Right kidney (tissue), 1 donor: ENCODE results near the gene MYO3B.
"Not testable (repeated sequence)": the region's sequence is repeated elsewhere in the genome, so short reads cannot be mapped to it uniquely, and the experiment has no call there.

ENCODE experiments used
- DNase-seq: peaks from one replicate; pipeline ENCODE4 v3.0.0-alpha.2; 2016

Gene MYO3B

DNA sequence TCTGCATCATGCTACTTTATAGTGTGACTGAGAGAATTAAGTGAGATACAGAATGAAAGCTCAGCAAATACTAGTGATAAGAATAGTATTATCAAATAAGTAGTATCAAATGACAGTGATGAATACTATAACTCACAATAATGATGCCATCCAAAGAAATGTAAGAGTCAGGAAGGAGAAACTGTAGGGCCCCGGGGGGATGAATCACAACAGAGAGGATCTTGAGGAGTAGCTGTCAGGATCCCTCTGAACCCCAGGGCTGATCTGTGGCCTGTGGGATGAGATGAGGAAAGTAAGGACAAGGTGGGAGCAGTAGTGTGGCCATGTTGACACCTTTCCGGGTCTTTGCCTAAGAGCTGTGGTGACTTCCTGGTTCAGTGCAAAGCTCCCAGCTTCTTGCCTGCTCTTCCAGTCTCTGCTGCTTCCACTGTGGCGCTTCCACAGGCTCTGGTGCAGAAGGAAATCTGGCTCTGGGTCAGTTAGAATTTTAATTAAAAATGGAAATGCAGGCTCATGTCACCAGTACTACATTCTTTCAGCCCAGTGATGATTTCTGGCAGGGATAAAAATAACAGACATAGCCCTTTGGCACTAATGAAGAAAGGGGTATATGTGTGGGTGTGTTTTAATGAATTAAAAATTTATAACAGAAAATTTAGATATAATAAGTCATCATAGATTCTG, 166.9 kb downstream of the MYO3B start:
- DNase-seq = no peak

DNA sequence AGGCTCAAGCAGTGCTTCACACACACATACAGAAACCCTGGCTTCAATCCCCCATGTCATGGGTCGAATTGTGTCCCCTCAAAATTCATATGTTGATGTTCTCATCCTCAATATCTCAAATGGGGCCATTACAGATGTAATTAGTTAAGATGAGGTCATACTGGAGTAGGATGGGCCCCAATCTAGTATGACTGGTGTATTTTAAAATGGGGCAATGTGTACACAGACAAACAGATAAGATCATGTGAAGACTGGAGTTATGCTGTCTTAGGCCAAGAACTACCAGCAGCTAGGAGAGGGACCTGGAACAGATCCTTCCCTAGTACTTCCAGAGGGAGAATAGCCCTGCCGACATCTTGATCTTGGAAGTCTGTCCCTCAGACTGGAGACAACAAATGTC, 167.7 kb downstream of the MYO3B start:
- DNase-seq = no peak

DNA sequence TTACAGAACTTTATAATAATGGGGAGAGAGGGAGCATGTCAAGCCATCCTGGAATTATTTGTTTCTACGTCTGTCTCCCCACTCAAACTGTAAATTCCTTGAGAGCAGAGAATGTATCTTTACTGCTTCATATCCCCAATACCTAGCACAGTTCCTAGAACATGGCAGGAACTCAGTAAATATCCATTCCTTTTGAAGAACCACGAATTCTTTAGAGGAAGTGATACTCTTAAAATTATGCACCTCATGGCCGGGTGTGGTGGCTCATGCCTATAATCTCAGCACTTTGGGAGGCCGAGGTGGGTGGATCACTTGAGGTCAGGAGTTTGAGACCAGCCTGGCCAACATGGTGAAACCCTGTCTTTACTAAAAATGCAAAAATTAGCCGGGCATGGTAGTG, 171.3 kb downstream of the MYO3B start:
- not testable (repeated sequence) for DNase-seq

DNA sequence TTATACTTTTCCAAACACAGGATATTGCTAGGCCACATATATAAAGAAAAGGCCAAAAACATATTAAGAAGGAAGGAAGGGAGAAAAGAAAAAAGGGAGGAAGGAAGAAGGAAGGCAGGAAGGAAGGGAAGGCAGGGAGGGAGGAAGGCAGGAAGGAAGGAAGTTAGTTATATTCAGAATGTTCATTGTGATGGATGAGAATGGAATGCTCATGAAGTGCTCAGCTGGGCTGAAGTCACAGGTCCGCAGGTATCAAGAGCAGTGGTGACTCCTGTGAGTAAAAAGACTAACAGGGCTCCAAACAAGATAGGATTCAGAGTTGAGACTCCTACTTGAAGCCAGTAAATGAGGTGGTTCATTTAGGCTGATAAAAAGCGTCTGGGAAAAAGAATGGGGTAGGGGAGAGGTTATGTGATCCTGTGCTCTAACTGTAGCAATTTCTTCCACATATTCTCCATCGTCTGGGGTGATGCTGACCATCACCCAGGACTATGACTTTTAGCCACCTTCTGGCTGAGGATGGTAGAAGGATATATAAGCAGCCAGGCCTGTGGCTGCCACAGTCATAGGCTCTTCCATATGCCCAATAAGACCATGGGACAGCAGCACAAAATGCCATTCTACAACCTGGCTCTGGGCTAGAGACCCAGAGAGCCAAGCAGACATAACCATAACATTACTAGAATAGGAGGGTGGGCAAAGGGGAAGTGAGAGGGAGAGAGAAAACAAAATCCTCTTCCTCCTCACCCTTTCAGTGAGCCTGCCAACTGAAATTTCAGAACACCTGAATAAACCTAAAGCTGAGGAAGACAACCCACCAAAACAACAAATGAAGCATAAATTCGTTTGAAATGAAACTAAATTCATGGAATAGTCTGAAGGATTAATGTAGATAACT, 173.2 kb downstream of the MYO3B start:
- no peak for DNase-seq

DNA sequence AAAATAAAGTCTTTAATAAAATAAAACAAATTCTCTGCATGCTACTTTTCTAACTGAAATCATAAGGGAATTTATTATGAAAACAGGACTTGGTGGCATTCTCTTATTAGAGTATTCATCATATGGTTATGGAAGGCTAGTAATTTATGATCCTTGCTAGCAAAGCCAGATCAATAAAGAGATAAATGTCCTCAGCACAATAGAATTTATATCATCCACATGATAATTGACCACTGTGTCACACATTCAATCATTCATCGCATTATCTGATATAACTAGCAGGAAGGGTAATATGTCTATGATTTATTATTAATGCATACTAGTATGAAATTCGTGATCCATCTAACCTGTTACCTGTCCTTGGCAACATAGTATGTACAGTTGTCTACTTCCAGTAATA, 175.8 kb downstream of the MYO3B start:
- DNase-seq = no peak

DNA sequence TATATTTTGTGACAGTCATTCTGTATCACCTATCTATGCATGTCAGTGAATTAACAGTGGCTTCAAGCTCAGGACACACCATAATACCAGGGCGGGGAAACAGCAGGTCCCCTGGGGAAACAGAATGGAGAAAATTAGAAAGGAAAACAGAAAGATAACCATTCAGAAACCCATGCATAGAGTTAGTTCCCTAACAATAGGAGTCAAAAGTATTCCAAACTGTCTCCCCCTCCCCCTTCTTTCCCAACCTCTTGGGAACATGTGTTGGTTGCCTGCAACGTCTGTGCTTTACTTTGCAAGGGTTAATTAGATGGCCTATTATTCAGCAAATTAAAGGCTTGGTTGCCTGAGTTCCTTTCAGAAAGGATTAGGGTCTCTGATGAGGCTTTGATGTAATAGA, 176.4 kb downstream of the MYO3B start:
- DNase-seq = no peak

DNA sequence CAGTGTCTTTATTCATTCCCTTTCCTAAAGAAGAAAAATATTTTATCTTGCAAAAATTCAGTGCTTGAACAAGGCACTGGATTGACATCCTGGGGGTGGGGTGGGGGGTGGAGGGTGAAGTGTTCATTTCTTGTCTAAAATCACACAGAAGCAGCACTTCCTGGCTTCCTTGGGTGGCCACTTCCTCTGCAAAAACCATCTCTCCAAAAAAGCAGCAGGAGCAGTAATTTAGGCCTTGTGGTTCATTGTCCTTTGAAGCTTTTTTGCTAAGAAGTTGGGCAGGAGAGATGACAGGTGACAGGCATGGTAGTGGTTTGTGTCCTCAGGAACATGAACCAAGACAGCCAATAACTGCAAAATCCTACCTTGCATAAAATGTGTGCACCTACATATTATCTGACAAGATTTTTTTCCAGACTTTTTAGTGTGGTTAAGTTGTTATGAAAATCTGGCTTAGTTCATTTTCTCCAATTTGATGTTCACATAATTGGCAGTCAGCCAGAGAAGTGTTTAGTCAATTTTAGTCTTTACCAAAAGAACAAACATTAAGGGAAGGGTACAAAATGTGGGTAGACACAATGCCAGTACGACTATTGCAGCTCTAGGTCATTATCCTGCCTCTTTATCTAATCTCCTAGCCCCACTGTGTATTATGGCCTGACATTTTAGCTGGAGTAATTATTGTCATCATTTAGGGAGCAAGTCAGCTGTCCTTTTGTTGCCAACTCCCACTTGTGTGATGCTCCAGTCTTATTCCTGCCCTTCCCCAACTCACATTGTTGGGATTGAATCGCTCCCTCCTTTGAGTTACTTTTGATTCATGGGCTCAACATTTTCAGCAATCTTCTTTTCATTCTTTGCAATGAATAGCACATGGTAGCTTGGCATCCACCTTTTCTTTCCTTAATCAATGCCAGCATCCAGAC, 177.2 kb downstream of the MYO3B start:
- no peak for DNase-seq

DNA sequence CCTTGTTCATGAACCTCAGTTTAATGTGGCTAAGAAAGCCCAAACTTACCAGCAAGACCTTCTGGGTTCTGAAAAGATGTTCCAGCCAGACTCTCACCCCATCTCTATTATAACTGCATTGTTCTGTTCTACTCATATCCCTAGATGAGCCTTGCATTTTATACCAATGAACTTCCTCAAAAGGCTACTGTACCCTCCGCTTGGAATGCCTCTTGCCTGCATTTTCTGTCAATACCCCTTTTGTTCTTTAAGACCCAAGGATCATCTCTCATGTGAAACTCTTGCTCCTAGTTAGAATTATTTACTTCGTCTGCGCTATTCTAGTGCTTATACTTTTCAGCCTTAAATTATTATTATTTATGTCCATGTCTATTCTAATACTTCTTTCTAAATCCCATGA, 181.5 kb downstream of the MYO3B start:
- no peak for DNase-seq

DNA sequence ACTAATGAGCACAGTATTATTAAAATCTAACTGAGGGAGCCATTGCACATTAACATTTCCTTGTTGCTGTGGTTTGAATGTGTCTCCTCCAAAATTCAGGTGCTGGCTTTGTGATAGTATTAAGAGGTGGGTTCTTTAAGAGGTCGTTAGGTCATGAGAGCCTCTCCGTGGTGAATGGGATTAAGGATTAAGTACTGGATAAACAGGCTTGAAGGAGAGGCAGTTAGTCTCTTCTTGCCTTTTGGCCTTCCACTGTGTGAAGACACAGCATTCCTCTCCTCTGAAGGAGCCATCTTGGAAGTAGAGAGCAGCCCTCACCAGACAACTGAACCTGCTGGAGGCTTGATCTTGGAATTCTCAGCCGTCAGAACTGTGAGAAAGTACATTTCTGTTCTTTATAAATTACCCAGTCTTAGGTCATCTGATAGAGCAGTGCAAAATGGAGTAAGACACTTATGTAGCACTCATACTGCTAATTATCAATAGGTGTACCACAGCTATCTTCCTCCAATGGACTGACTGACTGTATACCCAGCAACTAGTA, 182.7 kb downstream of the MYO3B start:
- DNase-seq = no peak

DNA sequence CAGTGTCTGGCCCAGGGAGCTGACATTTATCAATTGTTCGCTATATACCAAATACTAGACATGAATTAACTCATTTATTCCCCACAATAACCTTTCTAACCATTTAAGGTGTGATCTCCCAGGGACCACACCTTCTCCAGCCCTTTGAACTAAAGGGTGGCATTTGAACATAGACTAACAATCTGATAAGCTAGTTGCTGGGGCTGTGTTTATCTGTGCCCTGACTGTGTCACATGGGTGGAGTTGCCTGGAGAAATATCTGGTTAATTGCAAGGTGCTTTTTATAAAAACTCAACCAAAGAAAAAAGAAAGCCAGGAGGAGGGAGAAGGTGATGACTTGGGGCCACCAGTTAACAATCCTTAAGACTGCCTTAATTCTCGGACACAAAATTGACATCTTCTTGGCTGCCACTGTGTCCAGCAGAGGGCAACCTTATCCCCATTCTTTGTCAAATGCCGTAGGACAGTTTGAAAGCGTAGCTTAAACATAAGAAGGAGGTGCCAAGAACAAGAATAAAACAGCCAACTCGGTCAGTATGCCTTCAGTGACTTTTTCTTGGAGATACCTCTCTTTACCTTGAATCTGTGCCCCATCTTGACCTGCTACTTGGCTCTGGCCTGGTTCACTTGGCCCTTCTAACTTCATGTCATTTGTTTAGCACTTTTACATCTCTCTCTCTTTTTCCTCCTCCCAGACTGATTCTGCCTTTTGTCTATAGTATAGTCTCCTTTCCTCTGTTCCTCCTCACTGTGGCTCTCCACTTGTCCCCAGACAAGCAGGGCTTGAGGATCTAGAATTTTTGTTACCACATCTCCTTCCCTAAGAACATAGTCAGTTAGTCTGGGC, 183.4 kb downstream of the MYO3B start:
- peak; percentile 19 for DNase-seq

DNA sequence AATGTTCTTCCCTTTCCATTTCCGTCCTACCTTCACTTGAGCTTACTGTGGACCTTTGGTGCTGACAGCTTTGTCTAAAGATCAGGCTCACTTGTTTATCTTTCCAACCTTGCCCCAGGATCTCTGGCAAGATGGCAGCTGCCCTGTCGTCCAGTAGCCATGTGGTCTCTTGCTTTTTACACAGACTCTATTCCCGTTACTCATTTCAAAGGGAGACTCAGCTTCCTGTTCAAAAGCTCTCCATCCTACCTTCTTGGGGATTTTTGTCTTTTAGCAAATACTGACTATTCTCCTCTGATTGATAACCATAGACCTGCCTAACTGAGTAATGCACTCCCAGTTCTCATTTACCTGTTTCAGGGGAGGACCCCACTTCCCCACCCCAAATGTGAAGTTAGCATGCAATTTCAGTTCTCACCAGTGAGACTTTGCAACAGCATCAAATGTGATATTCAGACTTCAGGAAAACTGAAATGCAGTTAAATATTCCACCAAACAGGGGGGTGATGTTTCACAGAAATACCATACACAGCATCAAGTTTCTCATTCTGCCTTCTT, 184.4 kb downstream of the MYO3B start:
- DNase-seq = no peak

DNA sequence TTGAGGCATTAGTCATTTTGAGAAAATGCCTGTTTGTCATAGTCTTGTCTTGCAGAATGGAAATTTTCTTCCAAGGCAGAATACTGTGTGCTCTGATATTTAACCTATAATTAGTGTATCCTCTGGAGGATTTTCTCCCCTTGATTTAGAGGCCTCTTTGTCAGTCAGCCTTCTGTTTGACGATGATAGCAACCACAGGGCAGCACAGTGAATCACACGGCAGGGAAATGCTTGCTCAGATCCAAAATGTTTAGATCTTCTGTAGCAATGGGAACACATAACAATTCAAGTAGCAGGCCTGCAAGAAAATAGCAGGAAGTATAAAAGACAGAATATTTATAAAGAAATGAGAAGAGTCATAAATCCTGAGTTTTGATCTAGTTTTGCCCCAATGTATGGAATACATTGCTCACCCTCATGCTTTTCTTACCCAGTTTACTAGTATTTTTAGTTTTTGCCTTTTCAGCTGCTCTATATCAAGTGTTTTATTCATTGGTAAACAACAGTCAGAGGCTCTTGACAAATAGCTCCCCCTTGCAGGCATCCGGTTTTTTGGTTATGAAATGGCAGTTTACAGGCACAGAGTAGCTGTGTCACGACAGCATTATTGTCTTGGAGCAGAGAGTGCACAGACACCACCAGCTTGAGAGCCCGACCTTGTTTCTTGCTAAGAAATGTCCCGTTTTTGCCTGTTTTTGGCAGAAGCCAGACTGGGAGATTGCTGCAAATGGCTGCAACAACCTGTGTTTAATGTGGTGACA, 185.1 kb downstream of the MYO3B start:
- DNase-seq = no peak

DNA sequence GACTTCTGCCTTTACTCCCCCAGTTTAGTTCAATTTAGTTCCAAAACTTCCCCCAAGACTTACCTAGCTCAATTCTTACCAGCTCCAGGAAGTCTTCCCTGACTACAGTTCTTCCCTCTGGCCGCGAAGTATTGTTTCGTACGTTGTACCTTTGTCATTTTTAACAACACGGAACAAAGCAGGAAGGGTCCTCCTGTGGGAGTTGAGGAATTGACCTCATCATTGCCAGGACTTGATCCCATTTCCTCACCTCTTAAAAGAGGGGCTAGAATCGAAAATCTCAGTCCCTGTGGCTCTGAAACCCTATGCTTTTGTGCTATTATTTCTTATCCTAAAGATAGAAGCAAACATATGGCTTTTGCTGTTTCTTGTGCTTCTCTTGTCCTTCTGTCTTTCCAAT, 187.1 kb downstream of the MYO3B start:
- DNase-seq = no peak

DNA sequence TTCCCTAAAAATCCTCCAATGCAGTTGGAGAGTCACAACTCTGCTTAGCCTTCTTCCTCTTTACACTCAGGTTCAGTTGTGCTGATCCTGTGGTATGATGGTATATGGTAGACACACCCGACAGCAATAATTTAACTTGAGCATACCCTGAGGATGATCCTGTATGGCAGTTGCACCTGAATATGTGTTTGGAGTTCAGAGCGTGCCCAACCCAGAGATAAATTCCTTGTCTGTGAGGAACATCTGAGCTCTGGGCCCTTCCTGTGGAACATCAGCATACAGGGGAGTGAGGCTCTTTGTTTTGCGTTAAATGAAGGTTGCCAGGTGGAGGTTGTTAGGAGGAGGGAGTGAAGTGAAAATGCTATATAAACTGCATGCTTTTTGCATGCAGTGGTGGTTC, 187.7 kb downstream of the MYO3B start:
- no peak for DNase-seq

DNA sequence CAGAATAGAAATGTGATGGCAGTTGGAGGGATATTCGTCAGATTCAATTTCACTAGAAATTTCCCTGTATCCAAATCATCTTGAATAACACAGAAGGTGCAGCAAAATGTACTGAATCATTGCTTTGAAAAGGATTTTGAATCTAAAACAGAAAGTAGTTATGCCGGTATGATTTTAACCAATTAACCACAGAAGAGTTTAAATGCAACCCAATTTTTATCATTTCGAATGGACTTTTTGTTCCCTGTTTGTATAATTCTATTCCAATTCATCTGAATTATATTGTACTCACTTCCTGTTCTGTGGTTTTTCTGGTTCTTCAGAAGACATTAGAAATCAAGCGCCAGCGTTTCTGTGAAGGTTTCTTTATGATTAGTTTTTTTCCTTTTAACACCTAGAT, 190.4 kb downstream of the MYO3B start:
- DNase-seq = no peak

DNA sequence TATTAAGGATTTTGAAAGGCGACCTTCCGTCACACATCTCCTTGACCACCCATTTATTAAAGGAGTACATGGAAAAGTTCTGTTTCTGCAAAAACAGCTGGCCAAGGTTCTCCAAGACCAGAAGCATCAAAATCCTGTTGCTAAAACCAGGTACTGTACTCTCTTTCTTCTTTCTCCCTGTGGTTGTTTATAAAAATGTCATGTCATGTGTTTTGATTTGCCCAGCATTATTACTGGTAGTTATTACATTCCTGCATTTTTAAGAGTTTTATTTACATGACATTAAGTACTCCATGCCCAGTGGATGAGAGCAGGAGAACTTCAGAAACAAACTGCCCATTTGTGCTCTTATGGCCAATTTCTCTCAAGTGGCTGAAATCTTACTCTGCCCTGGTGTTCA, 191.3 kb downstream of the MYO3B start:
- DNase-seq = no peak

DNA sequence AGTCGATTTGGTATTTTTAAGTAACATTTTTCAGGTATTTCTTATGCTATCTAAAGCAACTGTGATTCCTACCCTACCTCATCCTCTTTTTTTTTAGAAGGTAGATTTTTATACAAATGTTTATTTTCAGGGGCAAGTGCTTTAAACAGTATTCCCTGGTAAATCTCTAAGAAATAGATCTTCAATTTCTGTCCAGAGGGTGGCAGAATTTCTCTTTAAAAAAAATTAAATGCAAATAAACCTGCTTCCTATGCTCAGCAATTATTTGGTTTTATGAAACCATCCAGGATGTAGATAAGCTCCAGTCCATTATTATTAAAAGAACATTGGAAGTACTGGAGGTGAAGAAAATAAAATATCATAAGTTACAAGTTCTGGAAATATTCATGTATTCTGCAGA, 191.9 kb downstream of the MYO3B start:
- no peak for DNase-seq

DNA sequence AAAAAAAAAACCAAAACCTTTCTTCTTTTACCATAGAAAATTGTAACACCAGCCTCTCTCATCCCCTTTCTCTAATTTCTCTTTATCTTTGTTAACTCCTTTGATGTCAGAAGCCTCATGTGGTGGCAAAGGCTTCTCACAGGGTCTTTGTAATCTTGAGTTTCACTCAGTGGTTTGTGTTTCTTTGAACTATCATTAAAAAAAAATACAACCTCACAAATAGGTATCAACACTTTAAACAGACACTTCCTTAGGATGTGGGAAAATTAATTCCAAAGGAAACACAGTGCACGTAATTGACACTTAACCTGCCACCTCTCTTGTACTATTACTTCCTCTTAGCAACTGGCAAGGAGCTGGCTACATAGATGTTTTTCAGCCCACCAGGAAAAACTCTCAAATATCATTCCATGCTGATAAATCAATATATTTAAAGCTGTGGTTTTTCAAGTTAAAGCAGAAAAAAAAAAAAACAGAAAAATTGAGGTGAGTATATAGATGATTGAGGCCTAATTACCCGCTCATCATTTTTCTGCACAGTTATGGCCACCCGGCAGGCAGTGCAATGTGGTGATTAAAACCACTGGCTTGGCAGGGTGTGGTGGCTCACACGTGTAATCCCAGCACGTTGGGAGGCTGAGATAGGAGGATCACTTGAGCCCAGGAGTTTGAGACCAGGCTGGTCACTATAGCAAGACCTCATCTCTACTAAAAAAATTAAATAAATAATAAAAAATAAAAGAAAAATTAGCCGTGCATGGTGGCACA, 193.5 kb downstream of the MYO3B start:
- DNase-seq = no peak

DNA sequence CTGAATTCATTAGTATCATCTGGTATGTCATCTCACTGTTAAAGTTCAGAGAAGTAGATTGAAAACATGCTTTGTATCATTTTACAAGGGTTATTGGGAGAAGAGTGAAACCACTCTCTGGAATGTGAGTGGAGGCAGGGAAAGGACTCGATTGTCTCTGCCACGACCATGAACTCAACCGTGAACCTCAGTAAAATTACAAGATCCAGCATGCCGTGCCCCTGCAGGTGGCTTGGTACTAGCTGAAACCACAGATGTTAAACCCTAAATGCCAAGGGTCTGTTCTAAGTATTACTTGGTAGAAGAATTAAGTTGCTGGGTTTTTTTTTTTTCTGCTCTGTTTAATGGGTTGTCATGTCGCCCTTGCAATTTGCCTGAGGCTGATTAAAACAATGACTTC, 197.2 kb downstream of the MYO3B start:
- no peak for DNase-seq
